HG03025 (cell line): ENCODE results near the gene ARVCF.

Source experiments
- ATAC-seq: cut with Tn5 transposase; IDR thresholded peaks from one replicate; pipeline ENCODE4 v1.9.1; 2021; ENCODE audit warnings: mild to moderate bottlenecking, moderate library complexity; ENCODE audit not compliant: unreplicated experiment, low FRiP score

Gene ARVCF

DNA sequence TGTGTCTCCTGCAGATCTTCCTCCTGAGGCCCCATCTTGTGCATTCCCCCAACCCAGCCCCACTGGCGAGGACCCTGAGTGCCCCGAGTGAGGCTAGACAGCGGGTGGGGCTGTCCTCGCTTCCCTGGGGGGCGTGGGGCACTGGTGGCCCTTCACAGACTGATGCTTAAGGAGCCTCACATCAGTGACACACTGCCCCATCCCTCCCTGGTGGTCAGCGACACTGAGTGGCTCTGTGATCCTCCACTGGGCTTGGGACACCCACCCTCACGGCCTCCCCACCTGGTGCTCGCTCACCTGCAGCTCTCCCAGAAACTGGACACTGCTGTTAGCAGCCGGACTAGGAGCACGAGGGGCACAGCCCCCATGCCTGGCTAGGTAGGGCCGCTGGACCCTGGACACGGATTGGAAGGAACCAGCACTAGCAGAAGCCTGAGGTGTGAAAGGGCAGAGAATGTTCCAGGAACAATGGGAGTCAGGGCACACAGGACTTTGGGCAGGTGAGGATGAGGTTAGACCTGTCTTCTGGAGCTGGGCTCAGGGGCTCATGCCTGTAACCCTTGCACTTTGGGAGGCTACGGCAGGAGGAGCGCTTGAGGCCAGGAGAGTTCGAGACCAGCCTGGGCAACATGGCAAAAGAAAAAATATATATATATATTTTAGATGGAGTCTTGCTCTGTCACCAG is 51.8 kb downstream of the ARVCF start:
- ATAC-seq: no peak

DNA sequence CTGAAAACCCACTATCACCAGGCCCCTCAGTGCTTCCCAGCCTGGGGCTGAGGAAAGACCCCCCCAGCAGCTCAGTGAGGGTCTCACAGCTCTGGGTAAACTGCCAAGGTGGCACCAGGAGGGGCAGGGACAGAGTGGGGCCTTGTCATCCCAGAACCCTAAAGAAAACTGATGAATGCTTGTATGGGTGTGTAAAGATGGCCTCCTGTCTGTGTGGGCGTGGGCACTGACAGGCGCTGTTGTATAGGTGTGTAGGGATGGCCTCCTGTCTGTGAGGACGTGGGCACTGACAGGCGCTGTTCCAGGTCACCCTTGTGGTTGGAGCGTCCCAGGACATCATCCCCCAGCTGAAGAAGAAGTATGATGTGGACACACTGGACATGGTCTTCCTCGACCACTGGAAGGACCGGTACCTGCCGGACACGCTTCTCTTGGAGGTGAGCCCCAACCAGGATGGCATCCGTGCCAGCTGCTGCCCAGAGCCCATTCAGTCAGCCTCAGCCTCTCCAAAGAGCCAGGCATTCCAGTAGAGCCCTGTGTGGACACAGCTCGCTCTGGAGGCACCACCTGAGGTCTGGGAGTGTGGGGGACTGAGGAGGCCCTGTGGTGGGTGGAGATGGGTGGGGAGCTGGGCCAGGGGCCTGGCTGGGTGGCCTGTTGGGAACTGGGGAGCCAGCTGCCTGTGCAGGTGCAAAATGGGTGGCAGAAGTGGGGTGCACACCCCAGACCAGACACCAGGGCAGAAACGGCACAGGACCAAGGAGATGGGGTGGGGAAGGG is 52.6 kb downstream of the ARVCF start:
- no peak for ATAC-seq

DNA sequence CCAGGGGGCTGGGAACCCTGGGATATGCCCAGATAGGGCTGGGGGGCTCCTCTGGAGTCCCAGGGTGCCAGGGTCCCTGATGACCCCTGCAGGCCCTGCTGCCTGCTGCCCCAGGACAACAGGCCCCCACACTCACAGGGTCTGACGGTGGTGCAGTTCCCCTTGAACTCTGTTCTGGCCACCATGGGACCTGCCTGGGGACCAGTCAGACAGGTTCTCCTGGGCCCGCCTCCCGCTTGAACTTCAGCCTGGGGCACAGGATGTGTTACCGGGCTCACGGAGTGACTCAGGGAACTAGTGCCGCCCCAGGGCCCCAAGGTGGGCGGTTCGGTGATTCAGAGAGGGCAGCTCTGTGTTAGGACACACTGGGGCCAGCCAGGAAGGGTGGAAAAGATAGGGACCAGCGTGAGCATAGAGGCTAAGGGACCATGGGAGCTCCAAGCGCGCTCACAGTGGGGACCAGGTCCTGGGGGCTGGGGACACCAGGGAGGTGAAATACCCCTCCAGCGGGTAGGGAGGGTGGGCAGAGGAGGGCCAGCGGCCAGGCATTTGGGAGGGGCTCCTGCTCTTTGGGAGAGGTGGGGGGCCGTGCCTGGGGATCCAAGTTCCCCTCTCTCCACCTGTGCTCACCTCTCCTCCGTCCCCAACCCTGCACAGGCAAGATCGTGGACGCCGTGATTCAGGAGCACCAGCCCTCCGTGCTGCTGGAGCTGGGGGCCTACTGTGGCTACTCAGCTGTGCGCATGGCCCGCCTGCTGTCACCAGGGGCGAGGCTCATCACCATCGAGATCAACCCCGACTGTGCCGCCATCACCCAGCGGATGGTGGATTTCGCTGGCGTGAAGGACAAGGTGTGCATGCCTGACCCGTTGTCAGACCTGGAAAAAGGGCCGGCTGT is 53.5 kb downstream of the ARVCF start:
- ATAC-seq: no peak

GRCh38 chr22:19962246-19962908 is 54.2 kb downstream of the ARVCF start:
- no peak for ATAC-seq

- no peak for ATAC-seq
Measured at GRCh38 chr22:19961868-19962245, 54.8 kb downstream of the ARVCF start.

DNA sequence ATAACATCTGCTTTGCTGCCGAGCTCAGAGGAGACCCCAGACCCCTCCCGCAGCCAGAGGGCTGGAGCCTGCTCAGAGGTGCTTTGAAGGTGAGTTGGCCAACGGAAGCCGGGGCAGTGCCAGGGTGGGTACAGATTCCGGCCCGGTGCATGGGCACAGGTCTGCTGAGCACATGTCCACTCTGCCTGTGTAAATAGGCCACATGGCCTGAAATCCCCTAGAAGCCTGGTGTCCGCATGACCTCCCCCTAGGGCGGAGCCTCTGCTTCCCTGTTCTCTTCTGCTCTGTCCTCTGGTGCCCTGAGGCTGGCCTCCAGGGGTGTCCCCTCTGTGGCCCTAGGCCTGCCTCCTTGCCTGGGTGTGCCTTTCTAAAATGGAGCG is 55.4 kb downstream of the ARVCF start:
- no peak for ATAC-seq

DNA sequence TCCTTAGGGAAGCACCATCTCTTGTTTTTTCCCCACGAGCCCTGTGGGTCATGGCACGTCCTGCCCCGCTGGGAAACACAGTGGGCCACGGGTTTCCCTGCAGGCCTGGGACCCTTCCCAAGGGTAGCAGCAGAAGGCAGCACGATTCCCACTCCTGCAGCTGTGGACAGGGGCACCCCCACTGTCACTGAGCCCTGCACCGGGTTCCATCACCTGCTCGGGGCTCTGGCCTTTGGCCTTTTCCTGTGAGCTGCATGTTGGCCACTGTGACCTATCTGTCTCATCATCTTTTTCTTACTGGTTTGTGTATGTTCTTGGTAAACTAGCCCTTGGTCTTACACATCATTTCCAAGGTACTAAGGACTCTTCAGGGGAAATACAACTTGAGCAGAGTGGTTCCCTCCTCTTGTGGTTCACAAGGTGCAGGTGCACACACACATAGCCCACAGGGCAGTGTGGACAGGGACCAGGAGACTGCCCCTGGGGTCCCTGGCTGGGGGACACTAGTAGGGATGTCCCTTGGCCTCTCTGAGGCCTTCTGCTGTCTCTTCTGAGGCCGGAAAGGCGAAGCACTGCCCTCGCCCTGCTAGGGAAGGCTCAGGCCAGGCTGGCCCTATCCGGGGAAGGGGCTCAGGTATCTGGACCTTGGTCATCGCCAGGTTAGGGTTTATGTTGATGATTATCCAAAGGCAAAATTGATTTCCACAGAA is 56.0 kb downstream of the ARVCF start:
- ATAC-seq: no peak

DNA sequence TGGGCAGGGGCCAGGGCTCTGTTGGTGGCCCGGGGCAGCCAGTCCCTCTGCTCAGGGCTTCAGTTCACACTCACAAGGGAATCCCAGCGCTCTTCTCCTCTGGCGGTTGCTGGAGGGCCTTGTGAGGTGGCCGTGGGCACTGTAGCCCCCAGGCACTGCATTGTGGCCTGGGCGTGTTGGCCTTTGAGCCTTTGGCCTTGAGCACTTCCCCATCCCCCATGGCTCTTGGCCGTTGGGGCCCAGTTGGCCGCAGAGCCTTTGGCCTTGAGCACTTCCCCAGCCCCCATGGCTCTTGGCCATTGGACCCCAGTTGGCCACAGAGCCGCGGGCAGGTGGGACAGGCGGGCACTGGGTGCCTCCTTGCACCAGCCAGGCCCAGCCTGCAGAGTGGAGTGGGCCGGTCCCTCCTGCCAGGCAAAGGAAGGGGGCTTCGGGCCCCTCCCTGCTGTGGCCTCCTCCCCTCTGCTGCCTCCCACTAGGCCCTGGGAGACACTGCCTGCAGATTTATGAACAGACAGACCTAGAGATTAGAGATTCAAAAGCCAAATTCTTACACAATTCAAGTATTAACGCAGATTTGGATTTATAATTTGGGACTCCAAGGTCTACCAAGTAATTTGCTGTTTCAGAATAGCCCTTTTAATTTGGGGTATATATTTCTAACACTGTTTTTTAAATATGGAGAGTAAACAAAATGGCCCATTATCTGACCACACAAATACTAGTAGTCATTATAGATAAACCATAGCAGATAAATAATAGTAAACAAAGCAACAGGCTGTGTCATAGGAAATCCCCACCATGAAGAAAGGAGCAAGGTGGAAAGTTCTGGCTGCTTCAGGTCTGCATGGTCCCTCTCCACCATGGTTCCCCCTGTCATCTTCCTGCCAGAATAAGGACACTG is 56.8 kb downstream of the ARVCF start:
- ATAC-seq: no peak

GRCh38 chr22:19959043-19959586 is 57.5 kb downstream of the ARVCF start:
- no peak for ATAC-seq

DNA sequence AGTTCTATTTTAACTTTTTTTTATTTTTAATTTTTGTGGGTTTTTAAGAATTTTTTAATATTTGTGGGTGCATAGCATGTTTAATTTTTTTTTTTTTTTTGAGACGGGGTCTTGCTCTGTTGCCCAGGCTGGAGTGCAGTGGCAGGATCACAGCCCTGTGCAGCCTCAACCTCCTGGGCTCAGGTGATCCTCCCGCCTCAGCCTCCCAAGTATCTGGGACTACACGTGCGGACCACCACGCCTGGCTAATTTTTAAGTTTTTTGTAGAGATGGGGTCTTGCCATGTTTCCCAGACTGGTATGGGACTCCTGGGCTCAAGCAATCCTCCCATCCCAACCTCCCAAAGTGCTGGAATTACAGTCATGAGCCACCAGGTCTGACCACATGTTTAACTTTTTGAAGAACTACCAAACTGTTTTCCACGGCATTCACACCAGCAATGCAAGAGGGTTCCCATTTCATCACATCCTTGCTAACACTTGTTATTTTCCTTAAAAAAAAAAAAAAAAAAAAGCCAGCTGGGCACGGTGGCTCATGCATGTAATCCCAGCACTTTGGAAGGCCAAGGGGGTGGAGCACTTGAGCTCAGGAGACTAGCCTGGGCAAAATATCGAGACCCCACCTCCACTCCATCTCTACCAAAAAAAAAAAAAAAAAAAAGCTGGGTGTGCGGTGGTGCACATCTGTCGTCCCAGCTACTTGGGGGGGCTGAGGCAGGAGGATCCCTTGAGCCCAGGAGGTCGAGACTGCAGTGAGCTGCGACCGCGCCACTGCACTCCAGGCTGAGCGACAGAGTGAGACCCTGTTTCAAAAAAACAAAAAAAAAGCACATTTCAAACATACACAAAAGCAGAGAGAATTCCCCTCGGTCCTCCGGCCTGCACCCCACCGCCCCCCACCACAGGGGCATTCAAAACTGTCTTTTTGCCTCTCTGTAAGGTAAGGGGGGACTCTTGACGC is 58.3 kb downstream of the ARVCF start:
- no peak for ATAC-seq

DNA sequence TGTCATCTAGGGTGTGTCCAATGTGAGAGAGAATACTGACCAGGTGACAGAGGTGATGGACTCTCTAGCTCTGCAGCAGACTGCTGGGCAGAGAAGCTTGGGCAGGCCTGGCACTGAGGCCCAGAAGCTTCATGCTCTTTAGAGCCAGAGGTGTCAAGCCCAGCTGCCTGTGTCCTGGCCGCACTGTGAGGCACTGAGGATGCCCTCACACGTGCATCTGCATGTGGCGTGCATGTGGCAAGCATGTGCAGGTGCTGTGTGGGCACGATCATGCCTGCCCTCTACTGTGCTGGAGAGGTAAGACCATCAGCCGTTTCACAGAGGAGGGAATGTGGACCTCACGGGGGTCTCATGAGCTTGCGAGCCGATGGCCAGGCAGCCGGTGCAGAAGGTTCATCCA is 59.2 kb downstream of the ARVCF start:
- no peak for ATAC-seq

DNA sequence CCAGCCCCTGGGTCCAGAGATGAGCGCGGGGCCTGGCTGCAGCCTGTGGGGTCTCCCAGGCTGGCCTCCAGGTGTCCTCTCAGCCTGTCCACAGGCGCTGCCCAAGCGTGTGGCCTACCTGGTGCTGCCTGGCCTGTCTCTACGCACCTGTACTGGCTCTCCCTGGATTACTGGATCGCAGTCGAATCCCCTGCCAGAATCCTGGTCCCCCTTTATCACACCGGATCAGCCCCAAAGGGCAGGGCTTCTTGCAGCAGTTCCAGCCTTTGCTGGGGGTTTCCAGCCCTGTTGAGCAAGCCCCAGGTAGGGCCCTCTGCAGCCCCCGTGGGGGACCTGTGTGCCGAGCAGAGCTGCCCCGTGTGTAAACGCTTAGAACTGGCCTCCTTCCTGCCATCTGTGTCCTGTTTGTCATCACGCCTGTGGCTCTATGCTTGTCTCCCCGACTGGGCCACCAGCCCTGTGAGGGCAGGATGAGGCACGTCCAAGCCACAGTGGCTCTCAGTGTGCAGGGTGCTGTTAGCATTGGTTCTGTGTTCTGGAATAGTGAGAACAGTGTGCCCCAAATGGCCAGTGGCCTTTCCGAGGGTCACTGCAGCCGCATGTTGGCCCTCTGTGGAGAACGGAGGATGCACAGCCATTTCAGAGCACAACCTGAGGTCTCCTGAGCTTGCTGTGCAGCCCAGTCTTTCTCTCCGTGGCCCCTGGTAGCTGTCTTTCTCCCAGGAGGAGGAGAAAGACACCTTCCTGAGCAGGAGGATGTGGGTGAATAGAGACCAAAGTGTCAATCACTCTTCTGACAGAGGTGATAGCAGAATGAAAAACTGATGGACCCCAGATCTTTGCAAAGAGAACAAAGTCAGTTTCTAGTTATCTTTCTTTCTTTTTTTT is 61.1 kb downstream of the ARVCF start:
- no peak for ATAC-seq

- no peak for ATAC-seq
Measured at GRCh38 chr22:19951346-19951745, 65.3 kb downstream of the ARVCF start.

GRCh38 chr22:19948057-19948760 is 68.4 kb downstream of the ARVCF start:
- ATAC-seq: no peak

- ATAC-seq: no peak
Measured at GRCh38 chr22:19943082-19944026, 73.3 kb downstream of the ARVCF start.
